HuH-7.5 (cell line): Measurements from ENCODE around the gene MYH15.
A peak's percentile ranks its signal among the peaks of the same experiment; 100 is the strongest.

Source experiments
- DNase-seq: peaks from one replicate; pipeline ENCODE4 v3.0.0; 2011; ENCODE audit warnings: low spot score

The MYH15 gene

GRCh38 chr3:108509871-108510270 lies 525 bp downstream of the MYH15 start:
- DNase-seq: no peak

- DNase-seq: no peak
Observed at GRCh38 chr3:108509263-108509662, 1.1 kb downstream of the MYH15 start.

GRCh38 chr3:108507902-108508301 lies 2.5 kb downstream of the MYH15 start:
- no peak for DNase-seq

GRCh38 chr3:108505811-108506210 lies 4.6 kb downstream of the MYH15 start:
- no peak for DNase-seq

DNA sequence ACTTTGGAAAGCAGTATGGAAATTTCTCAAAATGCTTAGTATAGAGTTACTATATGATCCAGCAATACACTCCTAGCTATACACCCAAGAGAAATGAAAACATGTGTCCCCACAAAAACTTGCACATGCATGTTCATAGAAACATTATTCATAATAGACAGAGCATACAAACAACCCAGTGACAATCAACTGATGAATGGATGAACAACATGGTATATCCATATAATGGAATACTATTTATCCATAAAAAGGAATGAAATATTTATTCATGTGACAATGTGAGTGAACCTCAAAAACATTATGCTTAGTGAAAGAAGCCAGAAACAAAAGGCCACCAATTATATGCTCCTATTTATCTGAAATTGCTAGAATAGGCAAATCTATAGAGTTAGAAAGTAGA lies 6.7 kb downstream of the MYH15 start:
- DNase-seq: no peak

DNA sequence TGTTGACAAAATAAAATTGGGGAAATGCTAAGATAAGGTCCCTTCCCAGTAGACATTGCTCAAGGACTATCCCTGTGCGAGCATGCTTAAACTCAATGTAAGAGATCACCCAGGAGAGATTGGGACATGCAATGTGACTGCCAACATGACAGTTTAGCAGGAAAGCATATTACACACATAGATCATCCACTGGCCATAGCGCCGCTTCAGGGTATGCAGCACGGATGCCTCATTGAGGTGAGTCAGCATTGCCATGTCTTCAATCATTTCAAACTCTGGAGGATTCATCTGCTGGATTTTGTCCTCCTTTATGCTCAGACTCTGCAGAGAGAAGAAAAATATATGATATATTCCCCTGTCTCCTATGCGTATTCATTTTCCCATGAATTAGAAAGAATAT lies 8.9 kb downstream of the MYH15 start:
- DNase-seq: no peak

GRCh38 chr3:108500728-108501127 lies 9.7 kb downstream of the MYH15 start:
- DNase-seq: no peak

DNA sequence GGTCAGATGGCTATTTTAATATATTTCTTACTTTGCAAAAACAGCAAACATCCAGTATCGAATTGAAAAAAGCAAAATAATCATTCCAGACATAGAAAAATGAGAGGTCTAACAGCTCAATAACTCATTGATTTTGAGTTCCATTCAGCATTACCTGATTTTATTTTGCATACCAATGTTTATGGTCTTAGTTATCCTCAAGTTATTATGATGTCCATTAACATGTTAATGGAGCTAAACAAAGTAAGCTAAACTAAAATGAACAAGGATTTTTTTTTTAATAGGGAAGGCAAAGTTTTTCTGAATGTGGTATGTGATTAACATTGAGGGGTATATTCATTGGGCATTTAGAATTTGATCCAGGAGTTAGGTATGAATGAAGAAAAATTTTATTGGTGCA lies 13.1 kb downstream of the MYH15 start:
- DNase-seq: no peak

GRCh38 chr3:108495717-108496116 lies 14.7 kb downstream of the MYH15 start:
- DNase-seq: no peak

GRCh38 chr3:108494906-108495531 lies 15.4 kb downstream of the MYH15 start:
- DNase-seq: no peak

DNA sequence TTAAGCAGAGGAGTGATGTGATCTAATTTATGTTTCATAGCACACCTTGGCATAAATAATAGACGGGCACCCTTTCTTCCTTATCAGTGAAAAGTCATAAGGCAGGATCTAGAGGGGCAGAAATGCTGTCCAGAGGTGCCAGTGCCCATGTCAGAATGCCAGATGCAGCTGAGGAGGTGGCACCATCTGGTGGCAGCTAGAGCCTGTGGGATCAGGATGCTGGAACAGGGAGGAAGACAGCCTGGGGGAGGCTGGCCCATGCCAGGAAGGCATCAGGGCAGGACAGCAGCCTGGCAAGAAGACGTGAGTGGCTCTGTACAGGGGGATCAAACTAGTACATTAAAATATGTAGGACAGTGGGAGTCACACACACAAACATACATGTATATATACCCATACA lies 16.5 kb downstream of the MYH15 start:
- peak; percentile 6 for DNase-seq

DNA sequence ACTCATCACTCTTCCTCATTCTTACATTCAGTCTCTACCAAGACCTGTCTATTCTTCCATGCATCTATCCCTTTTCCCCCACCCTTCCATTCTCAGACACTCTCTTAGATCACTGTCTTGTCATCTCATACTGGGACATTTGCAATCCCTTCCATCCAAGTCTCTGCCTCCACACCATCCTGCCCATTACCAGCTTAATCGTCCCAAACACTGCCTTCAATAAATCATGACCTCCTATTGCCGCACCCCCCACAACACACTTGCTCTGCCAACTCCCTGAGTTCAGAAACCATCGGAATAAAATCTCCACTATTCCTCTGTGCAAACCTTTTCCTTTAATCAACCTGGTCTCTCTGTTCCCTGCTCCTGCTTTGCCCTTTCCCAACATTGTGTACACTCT lies 18.9 kb downstream of the MYH15 start:
- no peak for DNase-seq

DNA sequence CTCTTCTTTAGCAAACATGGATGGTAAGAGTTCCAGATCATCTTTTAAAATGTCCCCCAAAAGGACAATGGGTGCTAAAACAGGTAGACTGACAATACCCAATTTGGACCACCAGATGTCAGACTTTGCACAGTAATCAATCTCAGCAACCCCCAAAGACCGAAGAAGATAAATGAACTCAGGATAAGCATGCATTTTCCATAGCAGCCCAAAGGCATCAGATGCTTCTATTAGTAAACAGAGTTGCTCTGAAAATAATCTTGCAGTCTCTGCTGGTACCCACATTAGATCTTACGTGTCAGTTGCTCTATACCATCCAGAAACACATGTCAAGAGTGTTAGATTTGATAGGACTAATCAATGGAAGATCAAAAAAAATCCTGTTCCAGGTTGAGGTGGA lies 20.6 kb downstream of the MYH15 start:
- DNase-seq: peak; percentile 19

GRCh38 chr3:108488631-108489030 lies 21.8 kb downstream of the MYH15 start:
- no peak for DNase-seq

- no peak for DNase-seq
Observed at GRCh38 chr3:108487439-108487838, 23.0 kb downstream of the MYH15 start.

GRCh38 chr3:108486941-108487340 lies 23.5 kb downstream of the MYH15 start:
- DNase-seq: no peak

DNA sequence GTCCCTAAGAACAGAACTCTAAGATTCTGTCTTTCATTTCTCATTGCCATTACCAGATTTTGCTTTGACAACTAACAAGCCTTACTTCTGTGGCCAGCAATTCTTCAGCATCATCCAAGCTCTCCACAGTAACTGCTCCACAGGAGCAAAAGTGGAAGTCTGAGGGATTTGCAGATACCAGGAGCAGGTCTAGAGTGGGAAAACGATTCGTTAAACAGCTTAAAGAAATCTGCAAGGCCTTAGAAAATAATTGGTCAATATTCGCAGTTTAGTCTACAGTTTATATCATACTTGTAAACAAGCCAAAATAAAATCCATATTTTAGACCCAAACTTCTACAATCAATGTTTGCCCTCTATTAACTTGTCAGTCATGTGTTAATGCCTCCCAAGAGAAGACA lies 24.1 kb downstream of the MYH15 start:
- no peak for DNase-seq

GRCh38 chr3:108485146-108485545 lies 25.2 kb downstream of the MYH15 start:
- DNase-seq: no peak

DNA sequence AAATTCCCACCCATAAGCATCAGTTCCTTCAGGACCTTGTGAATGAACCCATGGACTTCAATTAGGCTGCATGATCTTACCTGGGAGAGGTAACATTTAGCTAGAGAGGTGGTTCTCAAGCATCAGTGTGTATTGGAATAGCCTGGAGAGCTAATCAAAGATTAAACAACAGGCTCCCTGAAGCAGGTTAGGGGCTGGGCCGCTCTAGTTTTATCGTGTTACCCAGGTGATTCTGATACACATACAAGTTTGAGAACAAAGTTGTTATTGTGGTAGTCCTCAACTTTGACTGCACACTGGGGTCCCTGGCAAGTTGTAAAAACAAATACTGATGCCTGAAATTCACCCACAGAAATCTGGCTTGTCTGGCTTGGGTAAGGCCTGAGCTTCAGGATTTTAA lies 31.2 kb downstream of the MYH15 start:
- no peak for DNase-seq

GRCh38 chr3:108477511-108478147 lies 32.8 kb downstream of the MYH15 start:
- DNase-seq: peak; percentile 12

DNA sequence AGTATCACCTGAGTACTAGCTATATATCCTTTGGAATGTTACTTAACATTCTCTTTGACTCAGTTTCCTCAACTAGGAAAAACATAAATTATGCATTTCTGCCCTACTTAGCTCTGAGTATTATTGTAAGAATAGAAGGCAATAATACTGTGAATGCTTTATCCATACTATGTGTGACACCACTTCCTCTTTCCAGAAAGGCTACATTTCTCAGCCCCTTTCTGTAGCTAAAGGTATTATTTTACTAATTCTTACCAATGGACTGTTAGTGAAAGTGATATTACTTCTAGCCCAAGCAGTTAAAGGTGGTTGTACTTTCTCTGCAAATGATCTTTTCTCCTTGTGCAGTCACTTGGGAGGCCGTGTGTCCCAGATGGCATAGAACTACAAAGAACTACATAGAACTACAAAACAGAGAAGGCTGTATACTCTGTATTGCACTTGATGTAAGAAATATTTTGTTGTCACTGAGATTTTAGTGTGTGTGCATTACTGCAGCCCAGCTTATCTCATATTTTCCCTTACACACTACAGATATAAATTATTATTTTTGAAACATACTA lies 35.1 kb downstream of the MYH15 start:
- no peak for DNase-seq

DNA sequence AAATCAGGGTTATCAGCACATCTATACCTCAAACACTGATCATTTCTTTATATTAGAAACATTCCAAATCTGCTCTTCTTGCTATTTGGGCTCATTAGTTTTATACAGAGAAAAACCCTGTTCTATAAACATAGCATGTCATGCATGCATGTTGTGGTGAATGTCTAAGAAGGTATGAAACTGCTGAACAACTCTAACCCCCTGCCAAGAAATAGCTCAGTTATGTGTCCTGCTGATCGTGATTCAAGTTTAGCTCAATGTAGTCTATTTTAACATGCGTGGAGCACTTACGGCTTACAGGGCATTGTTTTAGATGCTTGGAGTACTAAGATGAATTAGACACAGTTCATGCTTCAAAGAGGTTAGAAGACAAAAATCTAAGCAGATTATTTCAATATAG lies 35.8 kb downstream of the MYH15 start:
- DNase-seq: no peak

GRCh38 chr3:108473711-108474110 lies 36.7 kb downstream of the MYH15 start:
- no peak for DNase-seq
